ENCODE measurements around the gene TRAPPC5.

- TF ChIP-seq CTCF (IDR thresholded peaks at IDR 0.05): no peak
- TF ChIP-seq POLR2A (IDR thresholded peaks at IDR 0.05): no peak
These were observed 45.2 kb downstream of the TRAPPC5 start for GRCh38 chr19:7725791-7726190.

Data from right lobe of liver (tissue), 4 donors.